ENCODE measurements around the gene UFC1. TPM values are rescaled to one million over a fixed set of nuclear protein-coding genes. Genes with fewer than 3 reads are reported as not detected.

UFC1 gene
- total RNA-seq, 1 experiment from 2014 or later, result 63.7 TPM

- Histone ChIP-seq H3K4me2 (ENCODE audit: low read length) (no peak overlapping the region), H2AFZ (ENCODE audit: low read depth, low read length, poor library complexity, severe bottlenecking) (no peak overlapping the region), H3K79me2 (ENCODE audit: insufficient read depth, low read length) (no peaks in the 10 kb centered on the region), H3K36me3 (ENCODE audit: control insufficient read depth in 1 of 2, insufficient read depth in 2 of 2, low read length in 2 of 2) (no peaks in the 10 kb centered on the region), H3K27me3 (ENCODE audit: insufficient read depth, low read length) (no peaks in the 10 kb centered on the region), H3K9me3 (ENCODE audit: control insufficient read depth in 1 of 2, insufficient read depth in 1 of 2, low read depth in 1 of 2, low read length in 2 of 2) (no peaks in the 10 kb centered on the region), H3K9me2 (ENCODE audit: insufficient read depth) (no peaks in the 10 kb centered on the region), H3K9ac (ENCODE audit: low read length) (no peak overlapping the region), H3K27ac (ENCODE audit: low read depth, low read length) (no peak overlapping the region), H3K4me1 (ENCODE audit: control insufficient read depth in 1 of 2, insufficient read depth in 2 of 2, low read length in 2 of 2) (peaks cover 4 to 12% of the 10 kb centered on the region in 2 experiments; a peak in 2 of 4 replicates), H4K20me1 (ENCODE audit: insufficient read depth) (no peaks in the 10 kb centered on the region), H3K4me3 (replicated peaks in 1 of 2; ENCODE audit: low read depth in 1 of 2, low read length in 2 of 2) (no peak overlapping the region)
- intact Hi-C loops (cut with micrococcal nuclease), result no loop called here
- ATAC-seq (no peak), DNase-seq (ENCODE audit: low read depth, low spot score) (no peak)
- RAD21 ChIA-PET (ENCODE audit: low non-redundant PET in 1 of 2, low total read pairs in 2 of 2, uncharacterized antibody in 2 of 2, unreplicated experiment in 2 of 2), result no interaction called here
- CTCF ChIA-PET, result interaction anchor here (0.6 to 1.6 kb wide), 2 partner anchors 32 to 188 kb away, joined by 3 to 7 read pairs; partner anchors contain the start of gene TOMM40L
- TF ChIP-seq REST (IDR thresholded peaks at IDR 0.05; ENCODE audit: low read depth), result no peak
- 0 out of 6 replicates have a peak, but pooled peaks of 1 of the 3 experiments have one; percentile 2 for TF ChIP-seq CTCF (IDR thresholded peaks at IDR 0.05 in 2 of 3, conservative IDR thresholded peaks at IDR 0.05 in 1 of 3; ENCODE audit: borderline replicate concordance in 1 of 3, insufficient read depth in 1 of 3, low read depth in 2 of 3, low read length in 2 of 3)
- TF ChIP-seq CBX3 (IDR thresholded peaks at IDR 0.05; ENCODE audit: low read depth), result no peak
- BruUV-seq (replicated peaks), result no TSS peak
- POLR2A ChIA-PET, result interaction anchor here (0.6 to 2.2 kb wide), 2 partner anchors 9 to 13 kb away, joined by 3 to 9 read pairs; partner anchors contain the start of gene NDUFS2
Observed at GRCh38 chr1:161193561-161194235, 39.9 kb downstream of the UFC1 start.
